Limb (tissue), 2 donors: ENCODE measurements around the gene ADIG.

Source experiments
- DNase-seq, 2 donors: peaks; one replicate each; pipeline ENCODE4 v3.0.0-alpha.2; 2016; ENCODE audit errors: extremely low spot score in 2 of 2

Gene ADIG

GRCh38 chr20:38630727-38631126 is 49.7 kb downstream of the ADIG start:
- DNase-seq: no peak

- no peak for DNase-seq
Measured at GRCh38 chr20:38631155-38632022, 50.4 kb downstream of the ADIG start.

- DNase-seq: peak; percentile 28 to 51
Measured at GRCh38 chr20:38633577-38634093, 52.6 kb downstream of the ADIG start.

GRCh38 chr20:38635721-38636288 is 54.8 kb downstream of the ADIG start:
- DNase-seq: no peak
